IMR-90 (cell line): ENCODE measurements around the gene FAM117B. TPM values are rescaled to one million over a fixed set of nuclear protein-coding genes. Genes with fewer than 3 reads are reported as not detected.

Experiments used
- ATAC-seq: fragments of 200-7000 bp; cut with Tn5 transposase; 2 replicates; pipeline ENCODE4 v1.9.1; 2020; ENCODE audit warnings: low read depth, mild to moderate bottlenecking, moderate library complexity
- BruUV-seq: library from RNA; stranded (reverse); fragments of 400-500 nt; replicated peaks from 2 replicates; lab custom pipeline; 2021; lab: Mats Ljungman, UMichigan
- CTCF ChIA-PET: fragments of 300-600 bp; formaldehyde crosslinking; extraction: SDS; loops from one replicate; lab custom pipeline; 2021; ENCODE audit warnings: antibody characterized with exemption; lab: Yijun Ruan, JAX
- POLR2A ChIA-PET: fragments of 300-600 bp; sonication (Branson Sonifier 250); formaldehyde crosslinking; loops from one replicate; lab custom pipeline; 2022; ENCODE audit warnings: antibody characterized with exemption; ENCODE audit not compliant: unreplicated experiment; lab: Charles Lee
- DNase-seq: peaks from one replicate; pipeline ENCODE4 v3.0.0; 2013
- H2AFZ ChIP-seq: replicated peaks from 2 replicates; pipeline ENCODE3; 2013; ENCODE audit warnings: low read length, mild to moderate bottlenecking; ENCODE audit not compliant: poor library complexity
- H2AK5ac ChIP-seq: 2 replicates; pipeline ENCODE4 v1.6.1; 2013; ENCODE audit warnings: low read depth, low read length, inconsistent platforms
- H2AK9ac ChIP-seq: replicated peaks from 2 replicates; pipeline ENCODE3; 2013; ENCODE audit warnings: mild to moderate bottlenecking, low read depth, low read length, moderate library complexity; ENCODE audit not compliant: poor library complexity
- H2BK120ac ChIP-seq: 2 replicates; pipeline ENCODE4 v1.6.1; 2013; ENCODE audit warnings: low read depth, low read length, inconsistent platforms
- H2BK15ac ChIP-seq: 3 replicates; pipeline ENCODE4 v1.6.1; 2013; ENCODE audit warnings: low read depth, low read length, inconsistent platforms
- H2BK20ac ChIP-seq: 2 replicates; pipeline ENCODE4 v1.6.1; 2013; ENCODE audit warnings: low read depth, mild to moderate bottlenecking, inconsistent platforms, low read length, moderate library complexity
- H2BK5ac ChIP-seq: 2 replicates; pipeline ENCODE4 v1.6.1; 2013; ENCODE audit warnings: mild to moderate bottlenecking, low read depth, low read length, inconsistent platforms; ENCODE audit not compliant: poor library complexity, severe bottlenecking
- H3K14ac ChIP-seq: replicated peaks from 2 replicates; pipeline ENCODE4 v1.6.1; 2013; ENCODE audit warnings: low read depth, low read length, inconsistent platforms
- H3K18ac ChIP-seq: 2 replicates; pipeline ENCODE4 v1.6.1; 2013; ENCODE audit warnings: low read depth, low read length, control low read depth
- H3K23ac ChIP-seq: 2 replicates; pipeline ENCODE4 v1.6.1; 2013; ENCODE audit warnings: low read depth, low read length, inconsistent platforms
- H3K27ac ChIP-seq: 2 replicates; pipeline ENCODE4 v1.5.1; 2013; ENCODE audit warnings: mild to moderate bottlenecking, control low read depth, low read length; ENCODE audit not compliant: insufficient read depth
- H3K27me3 ChIP-seq: 2 replicates; pipeline ENCODE4 v1.6.1; 2013; ENCODE audit warnings: low read length; ENCODE audit not compliant: control insufficient read depth, insufficient read depth
- H3K36me3 ChIP-seq: 2 replicates; pipeline ENCODE4 v1.6.1; 2013; ENCODE audit warnings: low read length, mixed read lengths; ENCODE audit not compliant: control insufficient read depth, insufficient read depth
- H3K4ac ChIP-seq: 2 replicates; pipeline ENCODE4 v1.6.1; 2013; ENCODE audit warnings: low read depth, low read length, inconsistent platforms
- H3K4me1 ChIP-seq: 2 replicates; pipeline ENCODE4 v1.6.1; 2013; ENCODE audit warnings: low read length, mixed read lengths; ENCODE audit not compliant: control insufficient read depth, insufficient read depth
- H3K4me2 ChIP-seq: 2 replicates; pipeline ENCODE4 v1.6.1; 2013; ENCODE audit warnings: low read depth, mild to moderate bottlenecking, control low read depth, low read length, moderate library complexity
- H3K4me3 ChIP-seq: 2 replicates; pipeline ENCODE4 v1.5.1; 2013; ENCODE audit warnings: low read depth, mild to moderate bottlenecking, control low read depth, low read length, moderate library complexity; ENCODE audit not compliant: insufficient read depth
- H3K56ac ChIP-seq: 2 replicates; pipeline ENCODE4 v1.6.1; 2013; ENCODE audit warnings: low read length, inconsistent platforms; ENCODE audit not compliant: insufficient read depth; ENCODE audit errors: extremely low read depth
- H3K79me1 ChIP-seq, 2 experiments: 2 replicates each; pipeline ENCODE4 v1.6.1; 2013; ENCODE audit warnings: low read length in 2 of 2, inconsistent platforms in 1 of 2, low read depth in 1 of 2
- H3K9ac ChIP-seq: 2 replicates; pipeline ENCODE4 v1.6.1; 2013; ENCODE audit warnings: low read depth, low read length, control low read depth
- H3K9me1 ChIP-seq: 2 replicates; pipeline ENCODE4 v1.6.1; 2013; ENCODE audit warnings: low read length, inconsistent platforms; ENCODE audit not compliant: insufficient read depth
- H3K9me3 ChIP-seq: 2 replicates; pipeline ENCODE4 v1.6.1; 2013; ENCODE audit warnings: low read length; ENCODE audit not compliant: control insufficient read depth, insufficient read depth
- H4K20me1 ChIP-seq: 2 replicates; pipeline ENCODE4 v1.6.1; 2013; ENCODE audit warnings: low read length, inconsistent platforms; ENCODE audit not compliant: insufficient read depth
- H4K5ac ChIP-seq: 2 replicates; pipeline ENCODE4 v1.6.1; 2013; ENCODE audit warnings: mild to moderate bottlenecking, low read depth, low read length, control low read depth
- H4K8ac ChIP-seq, 2 experiments: 2 replicates each; pipeline ENCODE4 v1.6.1; 2013; ENCODE audit warnings: low read depth in 2 of 2, low read length in 2 of 2, control low read depth in 1 of 2, inconsistent platforms in 1 of 2
- H4K91ac ChIP-seq: 2 replicates; pipeline ENCODE4 v1.6.1; 2013; ENCODE audit warnings: low read depth, low read length, inconsistent platforms; ENCODE audit not compliant: insufficient read depth
- WGBS, 2 experiments: methylation state at CpG; one replicate each; pipeline versions ENCODE4 v1.1.5 to v1.1.7; 2013; ENCODE audit warnings: missing lambda C conversion rate in 2 of 2; ENCODE audit not compliant: insufficient read length in 1 of 2; ENCODE audit errors: extremely low coverage in 2 of 2; 5-methylcytosine and 5-hydroxymethylcytosine counted together
- dilution Hi-C: fragments of 300-500 bp; cut with HindIII; formaldehyde crosslinking; loops from one replicate; pipeline ENCODE4 v1.14.3; 2018; ENCODE audit warnings: low sequenced_read_pairs; ENCODE audit not compliant: unreplicated experiment
- in situ Hi-C: fragments of 300-500 bp; cut with MboI; formaldehyde crosslinking; loops from 3 replicates; pipeline ENCODE4 v1.14.3; 2019; ENCODE audit warnings: low sequenced_read_pairs, inconsistent platforms, mixed read lengths
- intact Hi-C: fragments of 100-400 bp; cut with micrococcal nuclease; formaldehyde crosslinking; loops from 2 replicates; pipeline ENCODE4 v1.10.0; 2022
- polyA plus RNA-seq, 3 experiments: library from polyadenylated mRNA; depleted of rRNA; stranded (reverse); fragments of >200 nt; gene quantifications; 2 replicates each; pipeline ENCODE4 v1.2.3, GENCODE V29; 2012; ENCODE audit warnings: low replicate concordance in 1 of 3
- total RNA-seq: library from RNA; depleted of rRNA; stranded (reverse); fragments of >200 nt; gene quantifications from 2 replicates; pipeline ENCODE4 v1.2.3, GENCODE V29; 2012
- TF ChIP-seq, protein P1 (sequence below): fragments of 150-350 bp; IDR thresholded peaks from 2 replicates; pipeline ENCODE4 v1.6.1; 2017; ENCODE audit warnings: mild to moderate bottlenecking, antibody characterized with exemption, low read length, low read depth
- TF ChIP-seq, protein P2 (sequence below): fragments of 150-350 bp; IDR thresholded peaks from 2 replicates; pipeline ENCODE4 v1.6.1; 2016; ENCODE audit warnings: low read depth, mild to moderate bottlenecking, low read length, moderate library complexity, borderline replicate concordance

The FAM117B gene
- total and polyA plus RNA-seq, 2 of the 4 experiments (the other 2 are of a cell fraction): 0.54 to 0.79 TPM

DNA sequence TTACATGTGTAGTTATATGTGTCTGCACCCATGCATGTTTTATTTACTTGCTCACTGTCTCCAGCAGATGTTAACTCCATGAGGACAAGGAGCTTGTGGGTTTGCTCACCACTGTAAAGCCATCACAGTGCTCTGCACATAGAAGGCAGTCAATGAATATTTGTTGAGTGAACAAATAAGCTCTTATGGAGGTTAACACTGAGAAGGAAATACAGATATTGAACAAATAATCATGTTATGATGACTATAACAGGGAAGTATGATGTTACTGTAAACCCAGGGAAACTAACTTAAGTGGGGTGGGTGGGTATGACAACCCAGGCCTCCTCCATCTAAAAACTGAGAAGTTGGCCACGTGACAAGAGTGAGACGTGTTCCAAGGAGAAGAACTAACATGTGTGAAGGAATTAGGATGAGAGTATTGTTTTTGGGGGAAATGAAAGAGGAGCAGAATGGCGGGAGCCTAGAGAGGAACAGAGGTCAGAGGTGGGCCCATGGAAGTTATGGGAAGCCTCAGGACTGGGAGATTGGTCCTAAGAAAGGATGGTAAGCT lies 6.0 kb upstream of the FAM117B start:
- ATAC-seq: peak; percentile 95
- no peaks in the 10 kb centered on the region for H3K9me3 ChIP-seq
- DNase-seq: peak; percentile 76
- in situ Hi-C loops: no loop called here
- intact Hi-C loops: no loop called here
- POLR2A ChIA-PET: no interaction called here
- H4K5ac ChIP-seq: no peak overlapping the region
- H2BK15ac ChIP-seq: no peak overlapping the region
- H3K4ac ChIP-seq: no peak overlapping the region
- no peaks in the 10 kb centered on the region for H3K27me3 ChIP-seq
- no peaks in the 10 kb centered on the region for H3K79me1 ChIP-seq
- no peak overlapping the region for H3K27ac ChIP-seq
- WGBS, 2 experiments: 100% methylated on average over 1 of the region's 3 CpGs
- no peak overlapping the region for H4K91ac ChIP-seq
- no peak overlapping the region for H3K9ac ChIP-seq
- H3K23ac ChIP-seq: no peak overlapping the region
- no peak overlapping the region for H3K56ac ChIP-seq
- no peaks in the 10 kb centered on the region for H4K20me1 ChIP-seq
- TF ChIP-seq, protein P1, sequence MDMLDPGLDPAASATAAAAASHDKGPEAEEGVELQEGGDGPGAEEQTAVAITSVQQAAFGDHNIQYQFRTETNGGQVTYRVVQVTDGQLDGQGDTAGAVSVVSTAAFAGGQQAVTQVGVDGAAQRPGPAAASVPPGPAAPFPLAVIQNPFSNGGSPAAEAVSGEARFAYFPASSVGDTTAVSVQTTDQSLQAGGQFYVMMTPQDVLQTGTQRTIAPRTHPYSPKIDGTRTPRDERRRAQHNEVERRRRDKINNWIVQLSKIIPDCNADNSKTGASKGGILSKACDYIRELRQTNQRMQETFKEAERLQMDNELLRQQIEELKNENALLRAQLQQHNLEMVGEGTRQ: 0 out of 2 replicates have a peak, but pooled peaks have one; percentile 45
- TF ChIP-seq, protein P2, sequence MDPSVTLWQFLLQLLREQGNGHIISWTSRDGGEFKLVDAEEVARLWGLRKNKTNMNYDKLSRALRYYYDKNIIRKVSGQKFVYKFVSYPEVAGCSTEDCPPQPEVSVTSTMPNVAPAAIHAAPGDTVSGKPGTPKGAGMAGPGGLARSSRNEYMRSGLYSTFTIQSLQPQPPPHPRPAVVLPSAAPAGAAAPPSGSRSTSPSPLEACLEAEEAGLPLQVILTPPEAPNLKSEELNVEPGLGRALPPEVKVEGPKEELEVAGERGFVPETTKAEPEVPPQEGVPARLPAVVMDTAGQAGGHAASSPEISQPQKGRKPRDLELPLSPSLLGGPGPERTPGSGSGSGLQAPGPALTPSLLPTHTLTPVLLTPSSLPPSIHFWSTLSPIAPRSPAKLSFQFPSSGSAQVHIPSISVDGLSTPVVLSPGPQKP: no peak
- no peak overlapping the region for H2BK120ac ChIP-seq
- H3K18ac ChIP-seq: no peak overlapping the region
- H3K14ac ChIP-seq: no peak overlapping the region
- no peak overlapping the region for H2BK5ac ChIP-seq
- no peak overlapping the region for H2AFZ ChIP-seq
- H4K8ac ChIP-seq: no peak overlapping the region
- peaks cover 3% of the 10 kb centered on the region; the same call in 1 of the 2 replicates for H3K4me1 ChIP-seq
- BruUV-seq: no TSS peak
- no peak overlapping the region for H2AK5ac ChIP-seq
- dilution Hi-C loops: no loop called here
- no peak overlapping the region for H3K4me2 ChIP-seq
- no peaks in the 10 kb centered on the region for H3K36me3 ChIP-seq
- CTCF ChIA-PET: interaction anchor here (0.7 kb wide), 1 partner anchor 97 kb away, joined by 4 read pairs; no protein-coding TSS in a partner anchor
- no peak overlapping the region for H2BK20ac ChIP-seq
- no peak overlapping the region for H3K4me3 ChIP-seq
- H3K9me1 ChIP-seq: 0 out of 2 replicates have a peak, but pooled peaks cover 3% of the 10 kb centered on the region
- no peak overlapping the region for H2AK9ac ChIP-seq
